Adrenal gland (tissue), 12 donors: ENCODE results near the gene CORO7. TPM values are rescaled to one million over a fixed set of nuclear protein-coding genes. Genes with fewer than 3 reads are reported as not detected.

ENCODE experiments used
- DNase-seq, 7 donors: peaks; one replicate each; pipeline ENCODE4 v3.0.0-alpha.2; 2019 to 2020
- H3K27ac ChIP-seq, 5 donors: fragments of 200-600 bp; sonication (generic) in 4 of 5; 1 replicate in 3 of 5; 2 replicates in 2 of 5; pipeline versions ENCODE4 v1.5.1 to v1.8.0; 2016 to 2020; ENCODE audit warnings: mild to moderate bottlenecking in 1 of 5
- H3K27me3 ChIP-seq: fragments of 200-600 bp; 2 replicates; pipeline ENCODE4 v1.8.0; 2021
- H3K36me3 ChIP-seq, 2 donors: fragments of 200-600 bp; replicated peaks in 1 of 2; 1 replicate in 1 of 2; 2 replicates in 1 of 2; pipeline versions ENCODE4 v1.5.1 to v1.8.0; 2018 to 2022
- H3K4me1 ChIP-seq, 2 donors: fragments of 200-600 bp; replicated peaks in 1 of 2; 1 replicate in 1 of 2; 2 replicates in 1 of 2; pipeline versions ENCODE4 v1.5.1 to v1.8.0; 2018 to 2021
- H3K4me3 ChIP-seq, 4 donors: fragments of 200-600 bp; sonication (generic) in 3 of 4; one replicate each; pipeline ENCODE4 v1.5.1; 2016 to 2018
- H3K9me3 ChIP-seq, 3 donors: fragments of 200-600 bp; sonication (generic) in 1 of 3; replicated peaks in 1 of 3; 1 replicate in 2 of 3; 2 replicates in 1 of 3; pipeline versions ENCODE4 v1.5.1 to v1.8.0; 2016 to 2021
- POLR2A ChIP-seq, 2 donors: fragments of 450-650 bp; IDR thresholded peaks; one replicate each; pipeline ENCODE4 v1.6.1; 2017; ENCODE audit warnings: antibody characterized with exemption in 2 of 2, mild to moderate bottlenecking in 2 of 2, moderate library complexity in 1 of 2
- WGBS, 4 donors: extraction: QIAGEN DNeasy Blood & Tissue Kit in 2 of 4; methylation state at CpG; one replicate each; pipeline versions ENCODE4 v1.1.5 to v1.1.7; 2013 to 2017; 5-methylcytosine and 5-hydroxymethylcytosine counted together
- intact Hi-C, 2 donors: fragments of 100-400 bp; cut with DNase I; formaldehyde crosslinking; loops; one replicate each; pipeline versions ENCODE4 v1.14.1 to v1.15.0; 2022 to 2023
- polyA plus RNA-seq, 3 donors: library from polyadenylated mRNA; stranded (reverse); fragments of 200-250 nt in 2 of 3; fragments of 350-450 nt in 1 of 3; fragmentation: Illumina TruSeq in 1 of 3; extraction: RNeasy Lipid Tissue Mini Kit (QIAGEN cat#74804) in 1 of 3; gene quantifications; one replicate each; pipeline ENCODE4 v1.2.3, GENCODE V29; 2013 to 2014
- total RNA-seq, 9 donors: library from RNA; depleted of rRNA in 4 of 9; stranded (reverse); fragments of >200 nt in 4 of 9; fragments of 120-200 nt in 1 of 9; fragmentation: NEBNext Ultra II Directional in 1 of 9; extraction: Animal tissue kit (Norgen Biotek cat#: 25700) in 1 of 9; gene quantifications; one replicate each; pipeline versions ENCODE4 v1.1.0 to v1.2.4, GENCODE V29; 2013 to 2023
- TF ChIP-seq, protein P1 (sequence below), 6 experiments: fragments of 450-650 bp in 4 of 6; fragments of 200-600 bp in 2 of 6; sonication (generic) in 1 of 6; IDR thresholded peaks; 1 replicate in 5 of 6; 2 replicates in 1 of 6; pipeline versions ENCODE4 v1.5.1 to v1.8.0; 2016 to 2021; ENCODE audit warnings: antibody characterized with exemption in 6 of 6, mild to moderate bottlenecking in 2 of 6, moderate library complexity in 1 of 6
- donor health status: healthy with polysubstance abuse.
- donor health status: Bipolar disorder and iron deficiency.
- donor health status: DM: yes; HTN: yes; CAD: no.
- donor health status: DM: no; HTN: no; CAD: no.
- donor health status: DM: no; HTN: no; CAD: no.
- donor health status: DM: yes; HTN: yes; CAD: no.

Gene CORO7
- total and polyA plus RNA-seq, 12 donors = 4.3 to 61.0 (median 34.7) TPM

- H3K9me3 ChIP-seq = no peaks in the 10 kb centered on the region
- peak within 1 kb of the TSS; percentile 34 to 89 (median 58) for H3K4me3 ChIP-seq
- DNase-seq = peak; percentile 96 to 98 (median 97)
- no peaks in the 10 kb centered on the region for H3K27me3 ChIP-seq
- H3K4me1 ChIP-seq = peaks cover 12 to 47% of the 10 kb centered on the region in 2 donors
- H3K27ac ChIP-seq = peak within 1 kb of the TSS; percentile 65 to 93 (median 81)
- intact Hi-C loops = no loop called here
- TF ChIP-seq POLR2A (IDR thresholded peaks at IDR 0.05) = peak; percentile 18 to 58
- TF ChIP-seq, protein P1, sequence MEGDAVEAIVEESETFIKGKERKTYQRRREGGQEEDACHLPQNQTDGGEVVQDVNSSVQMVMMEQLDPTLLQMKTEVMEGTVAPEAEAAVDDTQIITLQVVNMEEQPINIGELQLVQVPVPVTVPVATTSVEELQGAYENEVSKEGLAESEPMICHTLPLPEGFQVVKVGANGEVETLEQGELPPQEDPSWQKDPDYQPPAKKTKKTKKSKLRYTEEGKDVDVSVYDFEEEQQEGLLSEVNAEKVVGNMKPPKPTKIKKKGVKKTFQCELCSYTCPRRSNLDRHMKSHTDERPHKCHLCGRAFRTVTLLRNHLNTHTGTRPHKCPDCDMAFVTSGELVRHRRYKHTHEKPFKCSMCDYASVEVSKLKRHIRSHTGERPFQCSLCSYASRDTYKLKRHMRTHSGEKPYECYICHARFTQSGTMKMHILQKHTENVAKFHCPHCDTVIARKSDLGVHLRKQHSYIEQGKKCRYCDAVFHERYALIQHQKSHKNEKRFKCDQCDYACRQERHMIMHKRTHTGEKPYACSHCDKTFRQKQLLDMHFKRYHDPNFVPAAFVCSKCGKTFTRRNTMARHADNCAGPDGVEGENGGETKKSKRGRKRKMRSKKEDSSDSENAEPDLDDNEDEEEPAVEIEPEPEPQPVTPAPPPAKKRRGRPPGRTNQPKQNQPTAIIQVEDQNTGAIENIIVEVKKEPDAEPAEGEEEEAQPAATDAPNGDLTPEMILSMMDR (IDR thresholded peaks at IDR 0.05) = peak in 1 of 6 experiments; percentile 7
- WGBS, 4 donors = 0 to 1% (median 1%) methylated on average over 37 to 81 of the region's 81 CpGs
- H3K36me3 ChIP-seq = no peaks in the 10 kb centered on the region
Observed at GRCh38 chr16:4350787-4351659, 65.4 kb downstream of the CORO7 start, which contains the start of gene PAM16. TSS of gene PAM16 (minus strand) at chr16:4351321. CDS start at chr16:4351234, 87 bp downstream.

DNA sequence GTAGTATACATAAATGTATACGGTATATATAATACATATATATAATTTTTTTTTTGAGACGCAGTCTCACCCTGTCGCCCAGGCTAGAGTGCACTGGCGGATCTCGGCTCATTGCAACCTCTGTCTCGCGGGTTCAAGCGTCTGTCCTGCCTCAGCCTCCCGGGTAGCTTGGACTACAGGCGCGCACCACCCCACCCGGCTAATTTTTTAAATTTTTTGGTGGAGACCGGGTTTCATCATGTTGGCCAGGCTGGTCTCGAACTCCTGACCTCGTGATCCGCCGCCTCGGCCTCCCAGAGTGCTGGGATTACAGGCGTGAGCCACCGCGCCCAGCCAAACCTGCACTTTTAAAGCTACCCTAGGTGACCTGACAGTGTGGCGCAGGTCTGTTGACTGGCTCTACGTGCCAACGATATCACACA, 66.0 kb downstream of the CORO7 start:
- H3K27ac ChIP-seq = peak overlapping the region in 4 of 5 donors; percentile 65 to 93 (median 86)
- peaks cover 19 to 54% of the 10 kb centered on the region in 2 donors for H3K4me1 ChIP-seq
- 31 to 39% (median 33%) methylated on average over 12 to 24 of the region's 24 CpGs for WGBS, 4 donors
- TF ChIP-seq, protein P1 (IDR thresholded peaks at IDR 0.05) = no peak
- TF ChIP-seq POLR2A (IDR thresholded peaks at IDR 0.05) = no peak
- no peak for DNase-seq
- H3K27me3 ChIP-seq = no peaks in the 10 kb centered on the region
- no peaks in the 10 kb centered on the region for H3K9me3 ChIP-seq
- no peaks in the 10 kb centered on the region for H3K36me3 ChIP-seq
- H3K4me3 ChIP-seq = peak overlapping the region in 3 of 4 donors; percentile 57 to 89 (median 60)
- intact Hi-C loops = no loop called here

- Histone ChIP-seq H3K27me3 (no peaks in the 10 kb centered on the region), H3K27ac (no peak overlapping the region), H3K36me3 (no peaks in the 10 kb centered on the region), H3K4me1 (peaks cover 23 to 60% of the 10 kb centered on the region in 2 donors), H3K9me3 (no peaks in the 10 kb centered on the region), H3K4me3 (no peak overlapping the region)
- intact Hi-C loops = no loop called here
- DNase-seq = no peak
- 95 to 98% (median 97%) methylated on average over 4 to 5 of the region's 5 CpGs for WGBS, 4 donors
- TF ChIP-seq, protein P1 (IDR thresholded peaks at IDR 0.05) = no peak
- TF ChIP-seq POLR2A (IDR thresholded peaks at IDR 0.05) = no peak
Observed at GRCh38 chr16:4349332-4349731, 67.1 kb downstream of the CORO7 start.

DNA sequence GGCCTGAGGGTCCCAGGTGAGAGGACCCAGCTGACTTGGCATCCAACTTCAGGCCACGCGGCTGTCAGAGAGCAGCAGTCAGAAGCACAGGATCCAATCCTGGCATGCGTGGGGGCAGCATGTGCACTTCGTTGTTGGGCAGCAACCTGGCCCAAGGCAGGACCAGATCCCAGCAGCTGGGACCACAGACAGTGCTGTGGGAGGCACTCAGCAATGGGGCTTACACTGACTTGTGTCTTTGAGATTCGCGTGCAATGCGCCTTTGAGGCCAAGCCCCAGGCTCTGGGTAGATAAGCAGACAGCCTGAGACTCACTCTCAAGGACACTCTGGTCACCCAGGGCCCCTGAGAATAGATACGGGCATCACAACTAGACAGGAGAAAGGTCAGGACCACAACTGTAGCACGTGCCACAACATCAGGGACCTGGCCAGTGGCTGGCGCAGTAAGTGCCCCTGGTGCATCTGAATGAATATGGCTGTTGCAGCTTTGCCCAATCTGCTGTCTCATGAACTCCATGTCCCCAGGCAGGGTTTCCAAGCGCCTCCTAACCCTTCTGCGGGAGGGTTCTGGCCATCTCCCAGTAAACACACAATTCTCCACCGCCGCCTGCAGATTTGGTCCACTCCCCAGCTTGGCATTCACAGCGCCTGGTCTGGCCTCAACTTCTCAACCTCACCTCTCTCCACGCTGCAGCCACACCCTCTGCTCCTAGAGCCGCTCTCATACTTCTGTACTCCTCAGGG, 68.5 kb downstream of the CORO7 start:
- 48 to 56% (median 52%) methylated on average over 12 to 17 of the region's 17 CpGs for WGBS, 4 donors
- no peaks in the 10 kb centered on the region for H3K27me3 ChIP-seq
- no peaks in the 10 kb centered on the region for H3K36me3 ChIP-seq
- DNase-seq = peak in 6 of 7 donors; percentile 67 to 85 (median 81)
- peaks cover 23 to 69% of the 10 kb centered on the region in 2 donors for H3K4me1 ChIP-seq
- H3K4me3 ChIP-seq = no peak overlapping the region
- H3K27ac ChIP-seq = peak overlapping the region in 3 of 5 donors; percentile 28 to 86 (median 64)
- intact Hi-C loops = no loop called here
- TF ChIP-seq, protein P1 (IDR thresholded peaks at IDR 0.05) = no peak
- TF ChIP-seq POLR2A (IDR thresholded peaks at IDR 0.05) = peak in 1 of 2 donors; percentile 32
- H3K9me3 ChIP-seq = no peaks in the 10 kb centered on the region
